ENCODE measurements around the gene ZBED3. TPM values are rescaled to one million over a fixed set of nuclear protein-coding genes. Genes with fewer than 3 reads are reported as not detected.

The ZBED3 gene
- total RNA-seq, 1 donor, result 1.3 TPM

GRCh38 chr5:77030097-77031071, 56.7 kb downstream of the ZBED3 start, which contains the start of gene AGGF1:
TSS of gene AGGF1 (plus strand) at chr5:77030404. CDS start at chr5:77030767, 363 bp downstream.
- no peak for TF ChIP-seq CTCF (IDR thresholded peaks at IDR 0.05; ENCODE audit: insufficient read depth, low read depth, low read length)
- DNase-seq (ENCODE audit: low read depth), result peak; percentile 94
- peak within 1 kb of the TSS; percentile 94 for H3K4me3 ChIP-seq (ENCODE audit: low read depth, low read length)

- DNase-seq (ENCODE audit: low read depth), result no peak
- peak overlapping the region; percentile 94 for H3K4me3 ChIP-seq (ENCODE audit: low read depth, low read length)
- no peak for TF ChIP-seq CTCF (IDR thresholded peaks at IDR 0.05; ENCODE audit: insufficient read depth, low read depth, low read length)
Measured at GRCh38 chr5:77029376-77029885, 57.7 kb downstream of the ZBED3 start.

- H3K4me3 ChIP-seq (ENCODE audit: low read depth, low read length), result no peak overlapping the region
- TF ChIP-seq CTCF (IDR thresholded peaks at IDR 0.05; ENCODE audit: insufficient read depth, low read depth, low read length), result no peak
- DNase-seq (ENCODE audit: low read depth), result no peak
Measured at GRCh38 chr5:77028631-77029375, 58.3 kb downstream of the ZBED3 start.

GRCh38 chr5:77024490-77024889, 62.6 kb downstream of the ZBED3 start:
- H3K4me3 ChIP-seq (ENCODE audit: low read depth, low read length), result no peak overlapping the region
- no peak for TF ChIP-seq CTCF (IDR thresholded peaks at IDR 0.05; ENCODE audit: insufficient read depth, low read depth, low read length)
- no peak for DNase-seq (ENCODE audit: low read depth)

GRCh38 chr5:77022511-77023417, 64.3 kb downstream of the ZBED3 start:
- TF ChIP-seq CTCF (IDR thresholded peaks at IDR 0.05; ENCODE audit: insufficient read depth, low read depth, low read length), result no peak
- DNase-seq (ENCODE audit: low read depth), result no peak
- H3K4me3 ChIP-seq (ENCODE audit: low read depth, low read length), result no peak overlapping the region

Small RNA genes lying within 50 kb of the gene (small RNA-seq; reads per million reads assigned to genes)
- gene SNORA47, result 8.2 reads per million, percentile 88 among the genes with 10 or more reads in this experiment

Other genes with a start within 250 kb of the ZBED3 start
- gene S100Z, start 237.3 kb downstream of the ZBED3 start, total RNA-seq, result not detected in 2 replicates
- gene CRHBP, start 134.2 kb downstream of the ZBED3 start, total RNA-seq, result not detected in 2 replicates
- gene AGGF1, start 56.9 kb downstream of the ZBED3 start, total RNA-seq, result 19.0 and 20.0 TPM in 2 replicates
- gene PDE8B, start 123.4 kb upstream of the ZBED3 start, total RNA-seq, result 0.64 and 6.0 TPM in 2 replicates

All from fibroblast of villous mesenchyme (primary cell).